Neuronal stem cell (in vitro differentiated cells): ENCODE results near the gene AGAP1.

ENCODE experiments used
- DNase-seq: peaks from one replicate; pipeline ENCODE4 v3.0.0-alpha.2; 2013; ENCODE audit warnings: low spot score
- H2AFZ ChIP-seq: one replicate; pipeline ENCODE4 v1.6.1; 2013; ENCODE audit warnings: mild to moderate bottlenecking, low read length, inconsistent platforms
- H2AK5ac ChIP-seq: 2 replicates; pipeline ENCODE4 v1.6.1; 2013; ENCODE audit warnings: low read depth, mild to moderate bottlenecking, inconsistent platforms, low read length, moderate library complexity, mixed read lengths
- H2BK120ac ChIP-seq: 2 replicates; pipeline ENCODE4 v1.6.1; 2013; ENCODE audit warnings: low read depth, mild to moderate bottlenecking, inconsistent platforms, low read length, moderate library complexity, mixed read lengths
- H2BK12ac ChIP-seq: one replicate; pipeline ENCODE4 v1.6.1; 2013; ENCODE audit warnings: low read length, inconsistent platforms
- H2BK15ac ChIP-seq: 2 replicates; pipeline ENCODE4 v1.6.1; 2013; ENCODE audit warnings: mild to moderate bottlenecking, low read length, inconsistent platforms, mixed read lengths
- H2BK5ac ChIP-seq: one replicate; pipeline ENCODE4 v1.6.1; 2013; ENCODE audit warnings: inconsistent platforms, mild to moderate bottlenecking, low read length, moderate library complexity
- H3K14ac ChIP-seq: one replicate; pipeline ENCODE4 v1.6.1; 2013; ENCODE audit warnings: low read length, inconsistent platforms
- H3K18ac ChIP-seq: 2 replicates; pipeline ENCODE4 v1.6.1; 2013; ENCODE audit warnings: low read length, inconsistent platforms
- H3K23ac ChIP-seq: 2 replicates; pipeline ENCODE4 v1.6.1; 2013; ENCODE audit warnings: low read depth, mild to moderate bottlenecking, mixed read lengths, low read length, inconsistent platforms; ENCODE audit not compliant: poor library complexity
- H3K27ac ChIP-seq: replicated peaks from 3 replicates; pipeline ENCODE4 v1.5.1; 2013; ENCODE audit warnings: low read length, inconsistent platforms
- H3K27me3 ChIP-seq, 3 experiments: 2 replicates each; pipeline ENCODE4 v1.6.1; 2013; ENCODE audit warnings: low read length in 3 of 3, mild to moderate bottlenecking in 2 of 3, inconsistent platforms in 1 of 3, low read depth in 1 of 3, mixed read lengths in 1 of 3, moderate library complexity in 1 of 3; ENCODE audit not compliant: control insufficient read depth in 3 of 3, insufficient read depth in 3 of 3
- H3K36me3 ChIP-seq, 2 donors: replicated peaks in 1 of 2; 2 replicates each; pipeline ENCODE4 v1.6.1; 2013; ENCODE audit warnings: low read length in 2 of 2; ENCODE audit not compliant: control insufficient read depth in 2 of 2, insufficient read depth in 2 of 2
- H3K4ac ChIP-seq: 2 replicates; pipeline ENCODE4 v1.6.1; 2013; ENCODE audit warnings: inconsistent platforms, mild to moderate bottlenecking, low read length, moderate library complexity
- H3K4me1 ChIP-seq, 2 donors: 1 replicate in 1 of 2; 2 replicates in 1 of 2; pipeline ENCODE4 v1.6.1; 2013; ENCODE audit warnings: low read length in 2 of 2, low read depth in 1 of 2; ENCODE audit not compliant: control insufficient read depth in 2 of 2, insufficient read depth in 1 of 2
- H3K4me2 ChIP-seq: one replicate; pipeline ENCODE4 v1.6.1; 2013; ENCODE audit warnings: mild to moderate bottlenecking, low read length, inconsistent platforms; ENCODE audit not compliant: insufficient read depth, poor library complexity, severe bottlenecking
- H3K4me3 ChIP-seq, 2 donors: 2 replicates each; pipeline ENCODE4 v1.5.1; 2013; ENCODE audit warnings: low read length in 2 of 2, mild to moderate bottlenecking in 2 of 2, inconsistent platforms in 1 of 2, moderate library complexity in 1 of 2
- H3K79me1 ChIP-seq: one replicate; pipeline ENCODE4 v1.6.1; 2013; ENCODE audit warnings: low read depth, mild to moderate bottlenecking, inconsistent platforms, low read length, moderate library complexity
- H3K9ac ChIP-seq: one replicate; pipeline ENCODE4 v1.6.1; 2013; ENCODE audit warnings: mild to moderate bottlenecking, low read depth, low read length, inconsistent platforms; ENCODE audit not compliant: poor library complexity
- H3K9me3 ChIP-seq, 2 donors: replicated peaks in 1 of 2; 2 replicates each; pipeline versions ENCODE3 to v1.6.1; 2013; ENCODE audit warnings: low read length in 2 of 2, mild to moderate bottlenecking in 2 of 2, inconsistent platforms in 1 of 2, low read depth in 1 of 2, mixed read lengths in 1 of 2, moderate library complexity in 1 of 2; ENCODE audit not compliant: control insufficient read depth in 2 of 2, insufficient read depth in 1 of 2
- H4K8ac ChIP-seq: one replicate; pipeline ENCODE4 v1.6.1; 2013; ENCODE audit warnings: low read depth, mild to moderate bottlenecking, inconsistent platforms, low read length, moderate library complexity
- H4K91ac ChIP-seq: one replicate; pipeline ENCODE4 v1.6.1; 2013; ENCODE audit warnings: low read length, low read depth, mild to moderate bottlenecking, inconsistent platforms; ENCODE audit not compliant: poor library complexity
- WGBS, 2 donors: extraction: QIAGEN DNeasy Blood & Tissue Kit; methylation state at CpG; one replicate each; pipeline ENCODE4 v1.1.7; 2013; ENCODE audit warnings: missing lambda C conversion rate in 2 of 2, mixed read lengths in 1 of 2; ENCODE audit not compliant: insufficient read length in 2 of 2, insufficient replicate concordance in 1 of 2; ENCODE audit errors: extremely low coverage in 2 of 2; 5-methylcytosine and 5-hydroxymethylcytosine counted together

Gene AGAP1

GRCh38 chr2:236085647-236086046, 591.8 kb downstream of the AGAP1 start:
- Histone ChIP-seq H3K36me3 (no peaks in the 10 kb centered on the region), H3K27me3 (no peaks in the 10 kb centered on the region), H3K23ac (no peak overlapping the region), H2BK120ac (no peak overlapping the region), H2AK5ac (no peak overlapping the region), H3K4me2 (peak overlapping the region; percentile 13), H3K4ac (no peak overlapping the region), H2BK12ac (no peak overlapping the region), H3K9ac (no peak overlapping the region), H3K18ac (peak overlapping the region; percentile 31), H3K4me1 (peaks cover 21 to 54% of the 10 kb centered on the region in 2 donors), H2AFZ (peak overlapping the region; percentile 69), H3K14ac (no peak overlapping the region), H4K91ac (no peak overlapping the region), H4K8ac (no peak overlapping the region), H3K4me3 (no peak overlapping the region), H3K79me1 (no peaks in the 10 kb centered on the region), H2BK15ac (no peak overlapping the region), H3K27ac (no peak overlapping the region), H3K9me3 (no peaks in the 10 kb centered on the region), H2BK5ac (no peak overlapping the region)
- peak; percentile 43 for DNase-seq
- no CpG with 5 or more reads among the region's 7 CpGs for WGBS, 2 donors

GRCh38 chr2:236086403-236086970, 592.6 kb downstream of the AGAP1 start:
- Histone ChIP-seq H2AFZ (no peak overlapping the region), H4K91ac (no peak overlapping the region), H2BK5ac (no peak overlapping the region), H2BK12ac (no peak overlapping the region), H4K8ac (no peak overlapping the region), H3K9me3 (no peaks in the 10 kb centered on the region), H3K4me1 (peaks cover 21 to 56% of the 10 kb centered on the region in 2 donors), H3K4ac (no peak overlapping the region), H3K27ac (peak overlapping the region; percentile 47), H3K36me3 (no peaks in the 10 kb centered on the region), H3K27me3 (no peaks in the 10 kb centered on the region), H3K4me3 (no peak overlapping the region), H2AK5ac (no peak overlapping the region), H3K9ac (no peak overlapping the region), H3K23ac (no peak overlapping the region), H2BK120ac (no peak overlapping the region), H3K14ac (no peak overlapping the region), H3K18ac (no peak overlapping the region), H2BK15ac (no peak overlapping the region), H3K4me2 (no peak overlapping the region), H3K79me1 (no peaks in the 10 kb centered on the region)
- no CpG with 5 or more reads among the region's 6 CpGs for WGBS, 2 donors
- no peak for DNase-seq

DNA sequence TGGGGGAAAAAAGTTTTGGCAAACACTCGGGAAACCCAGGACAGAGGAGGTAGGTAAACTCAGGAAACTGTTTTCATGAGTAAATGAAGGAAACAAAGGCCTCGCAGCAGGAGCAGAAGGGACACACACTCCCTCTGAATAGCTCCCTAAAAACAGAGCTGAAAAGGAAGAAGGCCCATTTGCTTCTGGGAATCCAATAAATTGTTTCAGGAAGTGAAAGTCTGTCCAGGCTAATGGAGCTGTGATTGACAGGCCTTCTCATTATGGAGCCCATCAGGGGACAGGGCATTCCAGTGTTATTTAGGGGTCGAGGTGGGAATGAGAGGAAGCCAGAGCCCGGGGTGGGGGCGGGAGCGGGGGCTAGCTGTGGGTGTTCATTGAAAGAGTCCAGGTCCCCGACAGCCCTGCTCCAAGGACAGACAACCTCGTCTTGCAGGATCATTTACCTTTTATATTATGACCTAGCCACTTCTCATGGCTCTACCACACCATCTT, 593.2 kb downstream of the AGAP1 start:
- peak; percentile 65 for DNase-seq
- no peaks in the 10 kb centered on the region for H3K27me3 ChIP-seq
- no peak overlapping the region for H3K4me3 ChIP-seq
- H3K36me3 ChIP-seq = no peaks in the 10 kb centered on the region
- no peak overlapping the region for H3K9ac ChIP-seq
- no peak overlapping the region for H2BK5ac ChIP-seq
- no peak overlapping the region for H4K91ac ChIP-seq
- H2AK5ac ChIP-seq = no peak overlapping the region
- H3K18ac ChIP-seq = no peak overlapping the region
- H3K4ac ChIP-seq = no peak overlapping the region
- H3K4me1 ChIP-seq = peaks cover 21 to 56% of the 10 kb centered on the region in 2 donors
- H3K27ac ChIP-seq = peak overlapping the region; percentile 47
- no peaks in the 10 kb centered on the region for H3K79me1 ChIP-seq
- H2BK12ac ChIP-seq = no peak overlapping the region
- no peak overlapping the region for H3K4me2 ChIP-seq
- WGBS, 2 donors = no CpG with 5 or more reads among the region's 8 CpGs
- peaks cover 0 to 2% of the 10 kb centered on the region in 2 donors for H3K9me3 ChIP-seq
- H2AFZ ChIP-seq = peak overlapping the region; percentile 11
- H2BK120ac ChIP-seq = no peak overlapping the region
- H4K8ac ChIP-seq = no peak overlapping the region
- H2BK15ac ChIP-seq = no peak overlapping the region
- H3K23ac ChIP-seq = no peak overlapping the region
- no peak overlapping the region for H3K14ac ChIP-seq

DNA sequence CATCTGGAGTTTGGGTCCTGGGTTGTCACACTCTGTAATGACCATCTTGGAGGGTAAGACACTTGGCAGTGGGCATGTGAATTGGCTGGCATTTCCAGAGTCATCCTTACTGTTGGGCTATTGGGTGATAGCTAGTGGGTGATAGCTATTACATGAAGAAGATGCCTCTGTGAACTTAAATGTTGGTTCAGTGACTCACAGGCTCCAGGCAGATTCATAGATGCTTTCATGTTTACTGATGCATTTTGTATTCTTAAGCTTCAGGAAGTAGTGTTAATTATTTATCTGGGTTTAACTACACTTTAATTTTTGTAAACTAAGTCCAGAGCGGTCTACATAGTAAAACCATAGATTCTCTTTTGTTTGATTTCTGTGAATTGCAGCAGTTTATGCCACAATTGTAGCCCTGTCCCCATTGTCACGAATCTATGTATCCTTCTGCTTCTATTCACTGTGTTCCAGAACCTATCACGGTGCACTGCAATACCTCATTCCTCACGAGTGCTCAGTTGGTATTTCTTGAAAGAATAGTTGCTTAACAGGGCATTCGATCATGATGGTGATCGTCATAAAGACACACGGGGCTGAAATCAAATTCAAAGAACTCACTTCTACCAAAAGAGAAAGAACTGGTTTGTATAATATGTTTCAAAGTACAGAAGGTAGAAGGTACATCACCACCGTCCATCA, 594.7 kb downstream of the AGAP1 start:
- Histone ChIP-seq H3K4me2 (no peak overlapping the region), H2AK5ac (no peak overlapping the region), H3K9ac (no peak overlapping the region), H3K27me3 (no peaks in the 10 kb centered on the region), H3K4ac (no peak overlapping the region), H3K4me3 (no peak overlapping the region), H3K36me3 (no peaks in the 10 kb centered on the region), H3K14ac (no peak overlapping the region), H3K9me3 (peaks cover 0 to 3% of the 10 kb centered on the region in 2 donors), H2BK15ac (no peak overlapping the region), H2BK120ac (no peak overlapping the region), H3K23ac (no peak overlapping the region), H3K4me1 (peaks cover 21 to 53% of the 10 kb centered on the region in 2 donors), H3K27ac (no peak overlapping the region), H2BK5ac (no peak overlapping the region), H4K91ac (no peak overlapping the region), H4K8ac (no peak overlapping the region), H3K79me1 (no peaks in the 10 kb centered on the region), H2BK12ac (no peak overlapping the region), H2AFZ (no peak overlapping the region), H3K18ac (no peak overlapping the region)
- no peak for DNase-seq
- WGBS, 2 donors = no CpG with 5 or more reads among the region's 8 CpGs
